ENCODE results near the gene APLP2.

DNA sequence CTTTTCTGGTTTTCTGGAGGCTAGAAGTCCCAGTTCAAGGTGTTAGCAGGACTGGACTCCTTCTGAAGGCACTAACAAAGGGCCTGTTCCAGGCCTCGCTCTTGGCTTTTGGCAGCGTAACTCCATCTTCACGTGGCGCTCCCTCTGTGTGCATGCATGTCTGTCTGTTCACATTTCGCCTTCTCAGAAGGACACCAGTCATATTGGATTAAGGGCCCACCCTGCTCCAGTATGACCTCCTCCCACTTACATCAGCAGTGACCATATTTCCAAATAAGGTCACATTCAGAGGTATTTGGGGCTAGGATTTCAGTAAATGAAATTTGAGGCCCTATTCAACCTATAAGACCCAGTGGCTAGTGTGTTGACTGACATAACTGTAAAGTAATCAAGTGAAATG, 20.0 kb downstream of the APLP2 start:
- TF ChIP-seq, protein P1, sequence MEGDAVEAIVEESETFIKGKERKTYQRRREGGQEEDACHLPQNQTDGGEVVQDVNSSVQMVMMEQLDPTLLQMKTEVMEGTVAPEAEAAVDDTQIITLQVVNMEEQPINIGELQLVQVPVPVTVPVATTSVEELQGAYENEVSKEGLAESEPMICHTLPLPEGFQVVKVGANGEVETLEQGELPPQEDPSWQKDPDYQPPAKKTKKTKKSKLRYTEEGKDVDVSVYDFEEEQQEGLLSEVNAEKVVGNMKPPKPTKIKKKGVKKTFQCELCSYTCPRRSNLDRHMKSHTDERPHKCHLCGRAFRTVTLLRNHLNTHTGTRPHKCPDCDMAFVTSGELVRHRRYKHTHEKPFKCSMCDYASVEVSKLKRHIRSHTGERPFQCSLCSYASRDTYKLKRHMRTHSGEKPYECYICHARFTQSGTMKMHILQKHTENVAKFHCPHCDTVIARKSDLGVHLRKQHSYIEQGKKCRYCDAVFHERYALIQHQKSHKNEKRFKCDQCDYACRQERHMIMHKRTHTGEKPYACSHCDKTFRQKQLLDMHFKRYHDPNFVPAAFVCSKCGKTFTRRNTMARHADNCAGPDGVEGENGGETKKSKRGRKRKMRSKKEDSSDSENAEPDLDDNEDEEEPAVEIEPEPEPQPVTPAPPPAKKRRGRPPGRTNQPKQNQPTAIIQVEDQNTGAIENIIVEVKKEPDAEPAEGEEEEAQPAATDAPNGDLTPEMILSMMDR (IDR thresholded peaks at IDR 0.05; ENCODE audit: low read depth, low read length, missing input control), result no peak
- TF ChIP-seq, protein P2, sequence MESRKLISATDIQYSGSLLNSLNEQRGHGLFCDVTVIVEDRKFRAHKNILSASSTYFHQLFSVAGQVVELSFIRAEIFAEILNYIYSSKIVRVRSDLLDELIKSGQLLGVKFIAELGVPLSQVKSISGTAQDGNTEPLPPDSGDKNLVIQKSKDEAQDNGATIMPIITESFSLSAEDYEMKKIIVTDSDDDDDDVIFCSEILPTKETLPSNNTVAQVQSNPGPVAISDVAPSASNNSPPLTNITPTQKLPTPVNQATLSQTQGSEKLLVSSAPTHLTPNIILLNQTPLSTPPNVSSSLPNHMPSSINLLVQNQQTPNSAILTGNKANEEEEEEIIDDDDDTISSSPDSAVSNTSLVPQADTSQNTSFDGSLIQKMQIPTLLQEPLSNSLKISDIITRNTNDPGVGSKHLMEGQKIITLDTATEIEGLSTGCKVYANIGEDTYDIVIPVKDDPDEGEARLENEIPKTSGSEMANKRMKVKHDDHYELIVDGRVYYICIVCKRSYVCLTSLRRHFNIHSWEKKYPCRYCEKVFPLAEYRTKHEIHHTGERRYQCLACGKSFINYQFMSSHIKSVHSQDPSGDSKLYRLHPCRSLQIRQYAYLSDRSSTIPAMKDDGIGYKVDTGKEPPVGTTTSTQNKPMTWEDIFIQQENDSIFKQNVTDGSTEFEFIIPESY (IDR thresholded peaks at IDR 0.05), result no peak
- TF ChIP-seq JUND (IDR thresholded peaks at IDR 0.05) (no peak), FOXA1 (IDR thresholded peaks at IDR 0.05) (no peak), GABPA (IDR thresholded peaks at IDR 0.05 in 1 of 2, conservative IDR thresholded peaks at IDR 0.05 in 1 of 2) (no peak), EGR1 (IDR thresholded peaks at IDR 0.05; ENCODE audit: low read depth in 2 of 2) (no peak), TAF1 (conservative IDR thresholded peaks at IDR 0.05) (no peak), NR2F2 (IDR thresholded peaks at IDR 0.05) (no peak)
